HCT116 (cell line): ENCODE results near the gene CHRNB2.

Experiments used
- POLR2A ChIP-seq: IDR thresholded peaks from 2 replicates; pipeline ENCODE4 v1.7.0; 2011; ENCODE audit warnings: borderline replicate concordance; ENCODE audit not compliant: insufficient read depth, insufficient read length; ENCODE audit errors: extremely low read depth
- POLR2AphosphoS5 ChIP-seq: IDR thresholded peaks from 2 replicates; pipeline ENCODE4 v1.6.1; 2011; ENCODE audit warnings: mild to moderate bottlenecking, low read depth, low read length, moderate library complexity
- SIN3A ChIP-seq: IDR thresholded peaks from 2 replicates; pipeline ENCODE4 v1.6.1; 2012; ENCODE audit warnings: low read depth
- ZNF274 ChIP-seq: fragments of 200-500 bp; sonication (Bioruptor generic); IDR thresholded peaks from 2 replicates; pipeline ENCODE4 v1.6.1; 2014; ENCODE audit warnings: mild to moderate bottlenecking, low read depth, low read length, inconsistent platforms
- TF ChIP-seq, protein P1 (sequence below), 3 experiments: fragments of 200-600 bp in 1 of 3; sonication (generic) in 1 of 3; IDR thresholded peaks in 2 of 3; conservative IDR thresholded peaks in 1 of 3; 2 replicates each; pipeline ENCODE4 v1.5.1; 2012 to 2017; ENCODE audit warnings: low read depth in 2 of 3, low read length in 2 of 3, antibody characterized with exemption in 1 of 3, borderline replicate concordance in 1 of 3, control low read depth in 1 of 3, mild to moderate bottlenecking in 1 of 3, mixed read lengths in 1 of 3, mixed run types in 1 of 3, moderate library complexity in 1 of 3; ENCODE audit not compliant: insufficient read depth in 1 of 3
- TF ChIP-seq, protein P2 (sequence below): IDR thresholded peaks from 2 replicates; pipeline ENCODE4 v1.6.1; 2012

DNA sequence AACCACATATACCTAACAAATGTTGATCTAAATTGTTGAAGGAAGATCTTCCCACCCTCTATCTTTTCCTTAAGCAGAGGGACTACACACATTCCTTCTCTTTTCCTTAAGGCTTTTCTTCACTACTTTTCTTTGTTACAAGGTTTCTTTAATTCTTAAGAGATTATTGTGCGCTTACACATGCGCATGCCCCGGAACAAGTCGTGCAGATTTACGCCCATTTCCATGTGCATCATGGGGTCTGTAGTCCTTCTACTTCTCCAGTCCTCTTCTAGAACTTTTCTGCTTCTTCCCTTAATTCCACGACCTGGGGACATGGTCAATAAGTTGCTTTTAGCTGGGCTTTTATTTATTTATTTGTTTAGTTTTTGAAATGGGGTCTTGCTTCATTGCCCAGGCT, 1.7 kb upstream of the CHRNB2 start:
- TF ChIP-seq POLR2AphosphoS5 (no peak), POLR2A (no peak), SIN3A (no peak), ZNF274 (no peak)
- TF ChIP-seq, protein P1, sequence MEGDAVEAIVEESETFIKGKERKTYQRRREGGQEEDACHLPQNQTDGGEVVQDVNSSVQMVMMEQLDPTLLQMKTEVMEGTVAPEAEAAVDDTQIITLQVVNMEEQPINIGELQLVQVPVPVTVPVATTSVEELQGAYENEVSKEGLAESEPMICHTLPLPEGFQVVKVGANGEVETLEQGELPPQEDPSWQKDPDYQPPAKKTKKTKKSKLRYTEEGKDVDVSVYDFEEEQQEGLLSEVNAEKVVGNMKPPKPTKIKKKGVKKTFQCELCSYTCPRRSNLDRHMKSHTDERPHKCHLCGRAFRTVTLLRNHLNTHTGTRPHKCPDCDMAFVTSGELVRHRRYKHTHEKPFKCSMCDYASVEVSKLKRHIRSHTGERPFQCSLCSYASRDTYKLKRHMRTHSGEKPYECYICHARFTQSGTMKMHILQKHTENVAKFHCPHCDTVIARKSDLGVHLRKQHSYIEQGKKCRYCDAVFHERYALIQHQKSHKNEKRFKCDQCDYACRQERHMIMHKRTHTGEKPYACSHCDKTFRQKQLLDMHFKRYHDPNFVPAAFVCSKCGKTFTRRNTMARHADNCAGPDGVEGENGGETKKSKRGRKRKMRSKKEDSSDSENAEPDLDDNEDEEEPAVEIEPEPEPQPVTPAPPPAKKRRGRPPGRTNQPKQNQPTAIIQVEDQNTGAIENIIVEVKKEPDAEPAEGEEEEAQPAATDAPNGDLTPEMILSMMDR (IDR thresholded peaks at IDR 0.05 in 2 of 3, conservative IDR thresholded peaks at IDR 0.05 in 1 of 3; ENCODE audit: borderline replicate concordance in 1 of 3, insufficient read depth in 1 of 3, low read depth in 2 of 3, low read length in 2 of 3), result no peak
- TF ChIP-seq, protein P2, sequence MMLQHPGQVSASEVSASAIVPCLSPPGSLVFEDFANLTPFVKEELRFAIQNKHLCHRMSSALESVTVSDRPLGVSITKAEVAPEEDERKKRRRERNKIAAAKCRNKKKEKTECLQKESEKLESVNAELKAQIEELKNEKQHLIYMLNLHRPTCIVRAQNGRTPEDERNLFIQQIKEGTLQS, result no peak
